NCI-H460 (cell line): ENCODE measurements around the gene DHX15. TPM values are rescaled to one million over a fixed set of nuclear protein-coding genes. Genes with fewer than 3 reads are reported as not detected.

Source experiments
- DNase-seq: peaks from one replicate; pipeline ENCODE4 v3.0.0-alpha.2; 2016; ENCODE audit warnings: low read depth; ENCODE audit errors: extremely low read depth
- small RNA-seq, 2 experiments: library from RNA; depleted of rRNA; stranded (forward); fragments of <200 nt; gene quantifications; one replicate each; pipeline ENCODE3, GENCODE V24; 2014
- total RNA-seq: library from RNA; depleted of rRNA; stranded (reverse); fragments of >200 nt; shearing (Covaris generic); gene quantifications from 2 replicates; pipeline ENCODE4 v1.2.3, GENCODE V29; 2014; rRNA removed

The DHX15 gene
- total RNA-seq, 1 experiment from 2014 or later = 167 TPM

DNA sequence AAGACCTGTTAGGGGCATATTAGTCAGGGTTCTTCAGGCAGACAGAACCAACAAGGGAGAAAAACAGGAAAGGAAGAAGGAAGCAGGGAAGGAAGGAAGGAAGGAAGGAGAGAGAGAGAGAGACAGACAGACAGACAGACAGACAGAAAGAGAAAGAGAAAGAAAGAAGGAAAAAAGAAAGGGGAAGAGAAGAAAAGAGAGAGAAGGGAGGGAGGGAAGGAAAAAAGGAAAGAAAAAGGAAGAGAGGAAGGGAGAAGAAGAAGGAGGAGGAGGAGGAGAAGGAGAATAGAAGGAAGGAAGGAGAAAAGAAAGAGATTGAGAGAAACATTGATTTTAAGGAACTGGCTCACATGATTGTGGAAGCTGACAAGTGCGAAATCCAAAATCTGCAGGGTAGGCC, 89.0 kb downstream of the DHX15 start:
- no peak for DNase-seq

DNA sequence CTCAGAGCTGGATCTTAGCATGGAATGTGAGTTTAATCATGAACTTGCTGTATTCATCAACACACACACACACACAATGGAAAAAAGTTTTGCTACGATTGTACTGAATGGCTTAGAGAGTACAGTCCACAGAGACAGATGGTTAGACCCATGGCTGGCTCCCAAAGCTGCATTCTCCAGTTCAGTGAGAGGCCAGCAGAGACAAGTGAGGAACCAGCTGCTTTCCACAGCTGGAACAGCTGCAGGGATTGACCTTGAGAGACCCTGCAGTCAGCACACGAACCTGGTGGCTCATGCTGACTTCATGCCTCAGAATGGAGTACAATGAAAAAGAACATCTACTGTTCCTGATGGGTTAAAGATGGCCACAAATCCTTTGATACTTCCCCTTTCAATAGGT, 94.5 kb downstream of the DHX15 start:
- no peak for DNase-seq

DNA sequence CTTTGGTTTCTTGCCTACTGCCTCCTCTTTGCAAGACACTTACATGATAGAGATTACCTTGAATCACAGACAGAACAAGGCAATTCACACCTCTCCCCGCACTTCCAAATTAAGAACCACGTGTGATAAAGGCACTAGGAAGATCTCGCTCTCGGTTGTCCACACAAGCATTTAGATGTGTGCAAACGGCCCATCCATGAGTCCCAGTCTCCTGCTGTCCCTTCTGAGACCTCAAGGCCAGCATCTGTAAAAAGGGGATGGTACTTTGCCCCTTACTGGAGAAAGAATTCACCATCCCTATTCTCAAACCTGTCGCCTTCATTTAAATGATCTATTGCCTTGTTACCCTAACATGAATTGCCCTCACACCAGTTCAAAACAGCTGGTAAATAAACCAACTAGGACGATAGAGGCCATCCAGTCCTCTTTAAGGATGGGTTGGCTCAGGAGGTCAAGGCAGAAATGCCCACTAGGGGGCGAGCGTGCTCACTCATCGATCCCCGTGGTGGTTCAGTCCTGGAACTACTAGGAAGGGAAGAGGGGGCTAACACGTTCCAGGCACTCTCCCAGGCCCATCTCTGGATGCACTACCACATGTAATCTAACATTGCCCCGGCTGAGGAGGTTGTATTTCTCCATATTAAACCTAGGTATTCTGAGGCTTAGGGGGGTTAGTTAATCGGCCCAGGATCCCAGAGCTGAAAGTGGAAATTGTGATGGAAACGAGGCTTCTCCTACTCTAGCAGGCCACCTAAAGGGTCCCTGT, 95.8 kb downstream of the DHX15 start:
- peak; percentile 53 for DNase-seq

DNA sequence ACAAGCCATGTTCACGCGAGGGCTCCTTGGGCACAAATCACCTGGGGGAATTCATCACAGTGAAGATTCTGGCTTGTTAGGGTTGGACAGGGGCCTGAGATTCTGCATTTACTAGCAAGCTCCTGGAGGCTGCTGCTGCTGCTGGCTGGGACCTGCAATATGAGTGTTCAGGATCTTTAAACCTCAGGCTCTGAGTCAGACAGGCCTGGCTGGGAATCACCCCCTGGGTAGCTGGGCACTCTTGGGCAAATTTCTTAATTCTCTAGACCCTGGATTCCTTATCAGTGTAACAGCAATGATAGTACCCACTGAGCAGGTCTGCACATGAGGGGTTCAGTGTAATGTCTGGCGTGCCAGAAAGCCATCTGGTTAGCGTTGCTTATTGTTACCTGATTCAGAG, 101.5 kb downstream of the DHX15 start:
- no peak for DNase-seq

DNA sequence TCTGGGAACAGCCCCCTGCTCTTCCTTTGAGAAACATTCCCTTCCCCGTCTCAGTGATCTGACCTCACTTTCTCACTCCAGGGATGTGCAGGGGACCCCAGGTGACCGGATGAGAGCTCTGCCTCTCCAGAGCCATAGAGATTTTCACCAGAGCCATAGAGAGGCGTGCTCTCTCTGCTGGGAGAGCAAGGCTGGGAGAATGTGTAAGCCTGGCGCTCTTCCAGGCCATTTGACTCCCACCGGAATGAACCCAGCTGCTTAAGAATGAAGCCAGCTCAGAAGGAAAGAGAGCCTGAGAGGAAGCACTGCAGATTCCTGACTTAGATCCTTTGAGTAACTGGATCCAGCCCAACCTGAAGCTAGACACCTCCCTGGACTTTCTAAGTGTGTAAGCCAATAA, 106.4 kb downstream of the DHX15 start:
- no peak for DNase-seq

Small RNAs within 50 kb of the gene (small RNA-seq; reads per million reads assigned to genes)
- gene MIR573 (0.18 to 0.21 reads per million in 2 experiments), gene RN7SL16P (0 reads per million in 2 experiments)

Other genes starting within 250 kb of the DHX15 start
- gene SOD3, start 211.0 kb upstream of the DHX15 start, total RNA-seq = not detected in 2 replicates